ENCODE data around the gene GUCY2F. TPM values are rescaled to one million over a fixed set of nuclear protein-coding genes. Genes with fewer than 3 reads are reported as not detected.

GUCY2F gene
- total and polyA plus RNA-seq, 3 donors from 2014 or later = 0.32 to 0.56 (median 0.55) TPM

DNA sequence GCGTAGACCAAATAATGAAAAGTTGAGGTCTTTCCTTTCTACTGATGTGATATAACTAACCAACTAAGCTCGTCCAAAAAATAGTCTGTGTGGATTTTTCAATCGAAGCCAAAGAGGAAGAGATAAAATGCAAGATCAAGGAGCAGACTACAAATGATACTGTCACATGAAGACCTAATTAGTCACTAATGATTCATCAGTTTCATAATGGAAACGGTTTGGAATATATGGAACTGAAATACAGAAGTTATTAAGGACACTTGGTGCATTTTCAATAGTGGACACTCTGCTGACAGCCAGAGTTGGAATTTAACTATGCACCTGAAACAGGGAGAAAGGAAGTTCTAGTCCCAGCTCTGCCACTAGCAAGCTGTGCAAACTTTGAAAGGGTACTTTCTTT is 119.8 kb downstream of the GUCY2F start:
- WGBS, 2 donors = 64 to 70% methylated on average over 4 of the region's 4 CpGs
- intact Hi-C loops (cut with DNase I; ENCODE audit: low total_unique reads) = no loop called here
- Histone ChIP-seq H3K27me3 (no peaks in the 10 kb centered on the region), H3K4me1 (no peaks in the 10 kb centered on the region), H3K4me3 (no peak overlapping the region), H3K9me3 (no peaks in the 10 kb centered on the region), H3K27ac (no peak overlapping the region), H3K36me3 (ENCODE audit: low read depth, missing control alignments) (no peaks in the 10 kb centered on the region)
- no peak for TF ChIP-seq POLR2A (IDR thresholded peaks at IDR 0.05)
- TF ChIP-seq, protein P1, sequence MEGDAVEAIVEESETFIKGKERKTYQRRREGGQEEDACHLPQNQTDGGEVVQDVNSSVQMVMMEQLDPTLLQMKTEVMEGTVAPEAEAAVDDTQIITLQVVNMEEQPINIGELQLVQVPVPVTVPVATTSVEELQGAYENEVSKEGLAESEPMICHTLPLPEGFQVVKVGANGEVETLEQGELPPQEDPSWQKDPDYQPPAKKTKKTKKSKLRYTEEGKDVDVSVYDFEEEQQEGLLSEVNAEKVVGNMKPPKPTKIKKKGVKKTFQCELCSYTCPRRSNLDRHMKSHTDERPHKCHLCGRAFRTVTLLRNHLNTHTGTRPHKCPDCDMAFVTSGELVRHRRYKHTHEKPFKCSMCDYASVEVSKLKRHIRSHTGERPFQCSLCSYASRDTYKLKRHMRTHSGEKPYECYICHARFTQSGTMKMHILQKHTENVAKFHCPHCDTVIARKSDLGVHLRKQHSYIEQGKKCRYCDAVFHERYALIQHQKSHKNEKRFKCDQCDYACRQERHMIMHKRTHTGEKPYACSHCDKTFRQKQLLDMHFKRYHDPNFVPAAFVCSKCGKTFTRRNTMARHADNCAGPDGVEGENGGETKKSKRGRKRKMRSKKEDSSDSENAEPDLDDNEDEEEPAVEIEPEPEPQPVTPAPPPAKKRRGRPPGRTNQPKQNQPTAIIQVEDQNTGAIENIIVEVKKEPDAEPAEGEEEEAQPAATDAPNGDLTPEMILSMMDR (IDR thresholded peaks at IDR 0.05) = no peak
- DNase-seq = no peak

DNA sequence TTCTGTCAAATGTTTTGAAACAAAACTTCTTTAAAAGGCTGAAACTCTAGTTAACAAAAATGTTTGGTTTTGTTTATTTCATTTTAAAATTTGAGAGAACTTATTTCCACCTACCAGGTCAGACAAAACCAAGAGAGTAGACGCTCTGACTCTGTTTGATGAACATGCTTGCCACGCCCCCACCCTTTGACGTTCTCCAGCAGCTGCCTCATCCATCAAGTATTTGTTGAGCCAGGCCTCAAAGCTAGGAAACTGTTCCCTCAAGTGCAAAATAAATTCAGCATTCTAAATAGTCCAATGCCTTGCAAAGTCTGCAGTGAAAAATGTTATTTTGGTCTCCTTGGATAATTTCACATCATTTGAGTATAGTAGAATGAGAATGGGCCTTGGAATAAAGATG is 121.6 kb downstream of the GUCY2F start:
- H3K27me3 ChIP-seq = no peaks in the 10 kb centered on the region
- H3K4me1 ChIP-seq = no peaks in the 10 kb centered on the region
- TF ChIP-seq, protein P1 (IDR thresholded peaks at IDR 0.05) = no peak
- TF ChIP-seq POLR2A (IDR thresholded peaks at IDR 0.05) = no peak
- DNase-seq = no peak
- H3K27ac ChIP-seq = no peak overlapping the region
- intact Hi-C loops (cut with DNase I; ENCODE audit: low total_unique reads) = no loop called here
- no peak overlapping the region for H3K4me3 ChIP-seq
- 69 to 81% methylated on average over 3 of the region's 3 CpGs for WGBS, 2 donors
- no peaks in the 10 kb centered on the region for H3K36me3 ChIP-seq (ENCODE audit: low read depth, missing control alignments)
- H3K9me3 ChIP-seq = no peaks in the 10 kb centered on the region

DNA sequence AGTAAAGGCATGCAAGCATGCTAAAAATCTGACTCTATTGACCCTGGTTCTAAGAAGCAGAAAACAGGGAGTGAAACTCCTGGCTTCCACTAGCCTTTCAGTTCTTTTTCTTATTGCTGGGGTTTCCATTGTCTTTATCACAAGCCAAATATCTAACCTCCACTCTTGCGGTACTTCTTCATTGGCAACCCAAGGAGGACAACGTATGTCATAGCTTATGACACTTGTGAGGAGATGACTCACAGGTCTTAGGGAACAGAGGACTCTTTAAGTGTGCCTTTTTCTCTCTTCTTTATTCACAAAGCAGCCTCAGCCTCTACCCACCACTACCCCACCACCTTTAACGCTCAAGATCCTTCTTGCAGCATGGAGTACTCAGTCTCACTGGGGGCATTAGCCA is 124.2 kb downstream of the GUCY2F start:
- TF ChIP-seq POLR2A (IDR thresholded peaks at IDR 0.05) = no peak
- TF ChIP-seq, protein P1 (IDR thresholded peaks at IDR 0.05) = no peak
- H3K27ac ChIP-seq = no peak overlapping the region
- H3K27me3 ChIP-seq = no peaks in the 10 kb centered on the region
- no peaks in the 10 kb centered on the region for H3K36me3 ChIP-seq (ENCODE audit: low read depth, missing control alignments)
- no peaks in the 10 kb centered on the region for H3K4me1 ChIP-seq
- no peaks in the 10 kb centered on the region for H3K9me3 ChIP-seq
- WGBS, 2 donors = 85 to 88% methylated on average over 2 to 3 of the region's 3 CpGs
- DNase-seq = no peak
- intact Hi-C loops (cut with DNase I; ENCODE audit: low total_unique reads) = no loop called here
- no peak overlapping the region for H3K4me3 ChIP-seq

DNA sequence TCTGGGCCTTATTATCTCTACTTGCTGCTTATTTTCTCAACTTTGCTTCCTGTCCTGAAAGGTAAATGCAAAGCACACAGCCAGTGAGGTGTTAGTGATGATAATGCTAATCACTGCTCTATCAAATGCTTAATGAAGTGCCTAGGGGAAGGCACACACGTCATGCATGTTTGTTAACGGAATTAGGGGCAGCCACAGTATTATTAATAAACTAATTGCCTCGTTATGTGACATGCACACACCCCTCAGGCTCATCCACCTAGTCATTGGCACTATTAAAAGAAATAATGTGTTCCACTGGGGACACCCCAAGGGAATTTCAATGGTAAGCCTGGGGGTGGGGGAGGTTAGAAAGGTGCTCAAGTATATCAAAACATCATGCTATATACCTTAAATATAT is 125.2 kb downstream of the GUCY2F start:
- H3K4me3 ChIP-seq = no peak overlapping the region
- 67 to 82% methylated on average over 3 of the region's 3 CpGs for WGBS, 2 donors
- no peaks in the 10 kb centered on the region for H3K27me3 ChIP-seq
- no peaks in the 10 kb centered on the region for H3K9me3 ChIP-seq
- TF ChIP-seq POLR2A (IDR thresholded peaks at IDR 0.05) = no peak
- TF ChIP-seq, protein P1 (IDR thresholded peaks at IDR 0.05) = no peak
- H3K36me3 ChIP-seq (ENCODE audit: low read depth, missing control alignments) = no peaks in the 10 kb centered on the region
- DNase-seq = no peak
- intact Hi-C loops (cut with DNase I; ENCODE audit: low total_unique reads) = no loop called here
- no peak overlapping the region for H3K27ac ChIP-seq
- H3K4me1 ChIP-seq = no peaks in the 10 kb centered on the region

DNA sequence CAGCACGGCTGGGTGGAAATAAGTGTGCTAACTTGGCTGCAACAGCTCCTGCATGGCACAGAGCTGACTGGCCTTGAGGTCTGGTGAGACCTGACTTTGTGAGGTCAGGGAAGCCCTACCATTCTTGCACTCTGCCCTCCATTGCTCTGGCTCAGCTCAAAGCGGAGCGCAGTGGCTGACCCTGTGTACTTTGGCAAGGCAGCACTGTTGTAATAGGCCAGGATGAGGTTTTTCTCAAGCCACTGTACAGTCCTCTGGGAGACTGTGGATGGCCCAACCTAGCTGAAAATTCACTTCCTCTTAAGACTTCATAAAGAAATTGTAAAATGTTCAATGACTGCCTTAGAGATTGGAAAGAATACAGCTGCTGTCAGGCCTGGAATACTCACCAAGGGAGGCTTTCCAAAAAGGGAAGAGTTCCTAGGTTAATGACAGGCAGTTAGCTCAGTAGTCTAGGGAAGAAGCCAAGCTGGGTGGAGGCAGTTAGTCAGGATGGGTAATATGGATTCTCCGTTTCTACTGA is 129.8 kb downstream of the GUCY2F start:
- peak; percentile 14 for DNase-seq
- Histone ChIP-seq H3K4me1 (no peaks in the 10 kb centered on the region), H3K27me3 (no peaks in the 10 kb centered on the region), H3K9me3 (no peaks in the 10 kb centered on the region), H3K27ac (no peak overlapping the region), H3K4me3 (no peak overlapping the region), H3K36me3 (ENCODE audit: low read depth, missing control alignments) (no peaks in the 10 kb centered on the region)
- 40 to 44% methylated on average over 2 to 4 of the region's 4 CpGs for WGBS, 2 donors
- no peak for TF ChIP-seq POLR2A (IDR thresholded peaks at IDR 0.05)
- TF ChIP-seq, protein P1 (IDR thresholded peaks at IDR 0.05) = no peak
- intact Hi-C loops (cut with DNase I; ENCODE audit: low total_unique reads) = no loop called here
